NOMO-1 (cell line): ENCODE data around the gene MBD6.
"Not testable (repeated sequence)": the region's sequence is repeated elsewhere in the genome, so short reads cannot be mapped to it uniquely, and the experiment has no call there.

Experiments used
- DNase-seq, 2 experiments: peaks; one replicate each; lab custom pipeline; 2025; ENCODE audit not compliant: unreplicated experiment in 2 of 2; lab: John Stamatoyannopoulos, UW

MBD6 gene

GRCh38 chr12:57546438-57547287 is 24.0 kb downstream of the MBD6 start, which contains the start of gene DCTN2:
Gene DCTN2 (minus strand): TSS chr12:57547192. CDS start chr12:57547063, 129 bp downstream.
- DNase-seq = peak; percentile 41 to 99

- peak in 1 of 2 experiments; percentile 98 for DNase-seq
Observed at GRCh38 chr12:57547288-57548012, 24.8 kb downstream of the MBD6 start.

GRCh38 chr12:57548013-57548315 is 25.3 kb downstream of the MBD6 start:
- no peak for DNase-seq

- DNase-seq = no peak
Observed at GRCh38 chr12:57548488-57548887, 25.9 kb downstream of the MBD6 start.

- DNase-seq = no peak
Observed at GRCh38 chr12:57549203-57549908, 26.7 kb downstream of the MBD6 start.

GRCh38 chr12:57549909-57550640 is 27.5 kb downstream of the MBD6 start, which contains the start of gene KIF5A:
Gene KIF5A (plus strand): TSS chr12:57550044. CDS start chr12:57550272, 228 bp downstream.
- DNase-seq = no peak

- DNase-seq = no peak
Observed at GRCh38 chr12:57550641-57551549, 28.3 kb downstream of the MBD6 start.

- DNase-seq = no peak
Observed at GRCh38 chr12:57551637-57552305, 29.1 kb downstream of the MBD6 start.

GRCh38 chr12:57552306-57552651 is 29.7 kb downstream of the MBD6 start:
- no peak for DNase-seq

- DNase-seq = no peak
Observed at GRCh38 chr12:57552835-57553313, 30.2 kb downstream of the MBD6 start.

- DNase-seq = no peak
Observed at GRCh38 chr12:57553343-57554202, 30.9 kb downstream of the MBD6 start.

- no peak for DNase-seq
Observed at GRCh38 chr12:57554453-57554852, 31.8 kb downstream of the MBD6 start.

GRCh38 chr12:57554897-57555296 is 32.3 kb downstream of the MBD6 start:
- DNase-seq = no peak

- DNase-seq = no peak
Observed at GRCh38 chr12:57558864-57559263, 36.2 kb downstream of the MBD6 start.

GRCh38 chr12:57560516-57560915 is 37.9 kb downstream of the MBD6 start:
- DNase-seq = no peak

- not testable (repeated sequence) for DNase-seq
Observed at GRCh38 chr12:57561117-57561516, 38.5 kb downstream of the MBD6 start.

- no peak for DNase-seq
Observed at GRCh38 chr12:57563358-57563757, 40.7 kb downstream of the MBD6 start.

- DNase-seq = no peak
Observed at GRCh38 chr12:57564178-57564740, 41.6 kb downstream of the MBD6 start.
